GM18519 (cell line): ENCODE measurements around the gene CBX1.

ENCODE experiments used
- ATAC-seq: cut with Tn5 transposase; IDR thresholded peaks from one replicate; pipeline ENCODE4 v1.9.1; 2021; ENCODE audit warnings: mild to moderate bottlenecking, moderate library complexity; ENCODE audit not compliant: unreplicated experiment, low FRiP score

Gene CBX1

DNA sequence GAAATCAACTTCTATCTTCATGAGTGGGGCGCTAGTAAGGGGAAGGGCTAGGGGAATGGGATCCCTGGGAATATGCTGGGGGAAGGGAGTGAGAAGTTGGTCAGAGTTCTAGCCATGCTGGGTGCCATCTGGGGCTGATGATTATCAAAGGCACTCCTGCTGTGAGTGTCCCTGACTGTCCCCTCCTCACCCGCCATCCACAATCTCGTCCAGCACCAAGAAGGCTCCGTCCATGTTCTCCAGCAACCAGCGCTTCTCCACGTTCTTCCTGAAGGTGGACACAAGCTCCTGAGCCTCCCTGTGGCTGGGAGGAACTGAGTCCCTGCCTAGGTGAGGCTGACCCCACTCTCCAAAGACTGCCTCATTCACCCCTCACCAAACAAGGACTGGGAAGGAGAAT is 69.3 kb downstream of the CBX1 start:
- ATAC-seq: no peak

DNA sequence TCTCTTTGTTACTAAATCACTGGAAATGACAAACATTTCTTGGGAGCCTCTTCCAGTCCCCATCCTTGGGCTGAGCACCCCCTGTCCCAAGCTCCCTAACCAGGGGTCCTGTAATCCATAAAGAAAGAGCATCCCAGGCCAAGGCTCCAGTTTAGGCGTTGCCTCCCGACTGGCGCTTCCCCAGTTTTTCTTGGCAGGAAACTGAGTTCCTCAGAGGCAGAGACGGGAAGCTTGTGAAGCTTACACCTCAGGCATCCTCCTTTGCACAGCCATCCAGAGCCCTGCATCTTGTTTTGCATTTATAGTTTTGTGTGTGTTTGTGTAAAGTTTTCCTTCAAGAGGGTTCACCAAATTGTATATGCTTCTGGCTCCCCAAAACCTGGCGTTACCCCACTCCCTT is 70.7 kb downstream of the CBX1 start:
- no peak for ATAC-seq

DNA sequence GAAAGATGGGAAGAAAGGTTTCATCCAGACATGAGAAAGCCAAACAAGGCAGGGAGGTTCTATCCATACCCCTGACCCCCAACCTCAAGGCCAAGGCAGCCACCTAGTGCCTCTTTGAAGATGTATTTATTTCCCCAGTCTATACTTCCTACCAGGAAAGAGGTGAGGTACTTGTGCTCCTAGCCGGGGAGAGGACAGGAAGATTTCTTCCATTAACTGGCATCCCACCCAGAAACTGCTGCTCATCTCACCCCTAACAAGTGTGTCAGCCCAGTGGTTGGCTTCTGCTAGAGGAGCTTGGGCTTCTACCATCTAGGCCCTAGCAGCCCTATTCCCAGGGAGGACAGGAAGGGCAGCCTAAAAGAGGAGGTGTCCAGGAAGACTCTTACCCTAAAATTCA is 72.5 kb downstream of the CBX1 start:
- ATAC-seq: no peak

DNA sequence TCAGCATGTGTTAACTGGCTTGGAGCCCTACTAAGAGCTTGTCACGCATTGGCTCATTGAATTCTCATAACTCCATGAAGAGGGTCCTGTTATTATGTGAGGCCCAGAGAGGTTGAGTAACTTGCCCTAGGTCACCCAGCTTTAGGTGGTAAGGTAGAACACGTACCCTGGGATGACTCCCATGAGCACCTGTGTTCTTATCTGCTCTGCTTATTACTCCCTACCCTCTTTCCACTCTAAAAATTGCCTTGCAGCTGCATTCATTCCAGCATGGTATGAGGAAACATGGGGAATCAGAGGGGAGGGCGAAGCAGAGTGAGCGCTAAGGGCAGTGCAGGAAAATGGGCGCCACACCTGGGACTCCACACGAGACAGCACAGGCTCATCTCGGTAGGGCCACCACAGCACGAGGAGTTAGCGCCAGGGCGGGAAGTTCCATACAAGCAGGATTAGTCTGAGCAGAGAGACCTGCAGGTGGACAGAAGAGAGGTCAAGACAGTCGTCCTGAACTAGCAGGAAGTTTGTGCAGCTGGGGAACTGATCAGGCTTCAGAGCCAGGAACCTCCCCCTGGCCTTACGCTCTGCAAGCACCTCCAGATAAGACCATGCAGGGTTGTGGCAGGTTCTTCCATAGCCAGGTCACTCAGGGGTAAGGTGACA is 73.8 kb downstream of the CBX1 start:
- no peak for ATAC-seq

DNA sequence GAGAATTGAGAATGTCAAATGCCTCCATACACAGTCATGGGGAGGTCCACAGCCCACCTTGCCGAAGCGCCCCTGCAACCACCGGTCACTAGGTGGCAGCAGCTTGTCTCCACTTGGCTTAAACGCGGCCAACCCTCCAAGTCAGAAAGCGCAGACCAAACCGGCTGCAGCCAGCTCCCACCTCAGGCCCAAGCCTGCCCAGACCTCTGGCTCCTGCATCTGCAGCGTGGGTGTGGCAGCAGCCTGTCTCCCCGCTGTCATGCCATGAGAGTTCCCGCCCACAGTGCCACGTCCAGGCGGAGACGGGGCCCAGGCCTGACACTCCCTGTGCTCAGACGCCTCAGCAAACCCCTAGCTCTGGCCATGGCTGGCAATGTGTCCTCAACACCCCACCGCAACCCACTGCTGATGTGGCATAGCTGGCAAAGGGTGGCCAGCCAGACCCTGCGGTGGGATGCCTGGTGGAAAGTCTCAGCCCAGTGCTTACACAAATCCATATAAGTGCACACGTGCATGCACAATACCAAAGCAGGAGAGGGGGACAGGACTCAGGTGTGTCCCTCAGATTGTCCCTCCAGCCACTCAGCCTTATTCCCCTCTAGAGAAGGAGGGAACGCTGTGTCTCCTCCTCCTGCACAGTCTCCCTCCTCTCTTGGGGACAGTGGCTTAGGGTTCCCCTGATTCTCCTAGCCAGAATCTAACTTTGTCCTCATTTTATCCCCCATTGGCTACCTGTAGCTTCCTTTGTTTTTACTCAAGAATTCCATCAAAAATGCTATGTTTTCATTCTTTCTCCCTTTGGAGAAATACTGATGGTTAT is 74.6 kb downstream of the CBX1 start:
- peak; percentile 33 for ATAC-seq

DNA sequence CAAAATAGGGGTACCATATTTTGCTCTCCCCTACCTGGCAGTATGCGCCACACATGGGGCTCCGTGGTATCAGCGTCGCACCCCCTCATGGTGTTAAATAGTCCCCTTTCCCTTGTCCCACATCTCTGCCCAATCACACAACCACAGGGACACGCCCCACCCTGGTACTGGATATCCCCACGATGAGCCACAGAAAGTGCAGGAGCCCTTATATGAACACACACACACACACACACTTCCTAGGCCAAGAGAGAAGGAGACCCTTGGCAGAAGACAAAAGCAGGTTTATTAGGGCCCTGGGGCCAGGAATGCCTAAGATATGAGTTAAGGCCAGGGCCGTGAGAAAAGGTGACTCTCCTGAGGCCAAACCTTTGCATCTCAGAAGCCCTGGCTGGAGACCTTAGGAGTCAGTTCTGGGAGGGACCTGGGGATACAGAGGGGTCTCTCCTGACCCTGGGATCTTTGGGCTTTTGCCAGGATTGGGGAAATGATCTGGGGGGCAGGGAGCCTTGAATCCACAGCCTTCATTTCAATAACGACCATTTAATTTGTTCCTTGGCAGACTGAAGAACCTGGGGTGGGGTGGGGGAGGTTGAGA is 75.3 kb downstream of the CBX1 start:
- no peak for ATAC-seq

DNA sequence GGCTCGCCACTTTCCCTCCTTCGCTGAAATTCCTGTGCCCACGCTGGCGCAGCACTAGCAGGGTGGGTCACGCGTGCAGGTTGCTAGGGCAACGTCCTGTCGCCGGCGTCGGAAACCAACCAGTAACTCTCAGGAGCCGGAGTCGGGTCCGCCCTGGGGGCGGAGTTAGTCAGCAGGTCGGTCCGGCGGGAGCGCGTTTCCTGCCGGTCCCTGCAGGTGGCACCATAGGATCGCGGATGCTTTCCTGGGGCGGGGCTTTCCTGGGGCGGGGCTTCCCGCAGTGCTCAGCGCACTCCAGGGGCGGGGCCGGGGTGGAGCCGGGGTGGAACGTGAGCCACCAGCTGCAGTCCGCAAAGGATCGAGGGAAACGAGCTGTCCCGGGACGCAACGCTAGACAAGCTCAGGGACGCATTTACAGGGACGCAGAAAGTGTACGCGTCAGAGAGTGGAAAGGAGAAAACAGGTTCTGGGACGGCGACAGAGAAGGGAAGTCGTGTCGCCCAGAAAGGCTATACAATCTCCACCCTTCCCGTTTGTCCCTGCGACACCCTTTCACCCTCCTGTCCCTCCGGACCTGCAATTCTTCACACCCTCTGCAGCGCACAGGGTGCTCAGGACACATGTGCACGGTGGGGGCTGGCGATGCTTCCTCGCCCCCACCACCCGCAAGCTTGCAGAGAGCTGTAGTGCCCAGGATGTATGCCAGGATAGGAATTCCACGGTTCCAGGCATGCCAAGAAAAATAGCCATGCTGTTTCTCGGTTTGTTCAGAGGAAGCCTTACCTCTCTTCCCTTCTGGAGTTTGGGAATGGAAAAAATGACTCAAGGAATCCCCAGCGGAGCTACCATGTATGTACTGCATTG is 76.0 kb downstream of the CBX1 start:
- peak; percentile 70 for ATAC-seq

DNA sequence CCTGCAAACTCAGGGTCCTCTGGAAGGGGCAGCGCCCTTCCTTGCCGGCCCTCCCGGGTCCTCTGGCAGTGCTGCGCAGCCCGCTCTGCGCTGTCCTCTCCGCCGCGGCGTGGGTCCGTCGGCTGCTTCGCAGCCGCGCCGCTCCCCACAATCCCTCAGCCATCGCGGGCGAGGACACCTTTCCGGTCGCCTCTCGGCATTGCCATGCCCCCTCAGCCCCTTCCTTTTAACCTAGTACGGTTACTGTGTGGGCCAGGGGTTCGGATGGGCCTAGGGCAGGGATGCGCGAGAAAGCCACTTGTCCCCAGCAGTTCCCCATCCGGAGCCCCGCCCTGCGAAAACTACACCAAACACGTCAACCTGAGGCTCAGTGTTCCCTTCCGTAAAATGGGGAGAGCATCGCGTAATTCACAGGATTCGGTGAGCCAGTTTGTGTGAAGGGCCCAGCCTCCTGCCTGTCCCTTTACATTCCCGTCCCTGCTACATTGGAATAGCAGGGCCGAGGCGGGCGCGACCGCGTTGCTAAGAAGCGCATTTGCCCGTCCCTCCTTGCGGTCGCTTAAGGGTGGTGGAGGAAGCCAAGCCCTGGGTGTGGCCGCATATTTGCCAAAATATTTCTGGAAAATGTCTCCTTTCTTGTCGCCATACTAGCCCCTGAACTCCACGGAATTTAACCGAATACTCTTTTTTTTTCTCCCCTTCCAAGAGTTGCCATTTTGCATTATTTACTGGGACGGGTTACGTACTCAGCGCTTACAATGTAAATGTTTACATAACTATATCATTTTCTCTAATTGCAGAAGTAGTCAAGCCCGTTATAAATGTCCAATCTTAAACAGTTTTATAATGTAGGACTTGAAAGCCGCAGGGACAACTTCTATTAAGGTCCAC is 76.9 kb downstream of the CBX1 start:
- ATAC-seq: peak; percentile 10

DNA sequence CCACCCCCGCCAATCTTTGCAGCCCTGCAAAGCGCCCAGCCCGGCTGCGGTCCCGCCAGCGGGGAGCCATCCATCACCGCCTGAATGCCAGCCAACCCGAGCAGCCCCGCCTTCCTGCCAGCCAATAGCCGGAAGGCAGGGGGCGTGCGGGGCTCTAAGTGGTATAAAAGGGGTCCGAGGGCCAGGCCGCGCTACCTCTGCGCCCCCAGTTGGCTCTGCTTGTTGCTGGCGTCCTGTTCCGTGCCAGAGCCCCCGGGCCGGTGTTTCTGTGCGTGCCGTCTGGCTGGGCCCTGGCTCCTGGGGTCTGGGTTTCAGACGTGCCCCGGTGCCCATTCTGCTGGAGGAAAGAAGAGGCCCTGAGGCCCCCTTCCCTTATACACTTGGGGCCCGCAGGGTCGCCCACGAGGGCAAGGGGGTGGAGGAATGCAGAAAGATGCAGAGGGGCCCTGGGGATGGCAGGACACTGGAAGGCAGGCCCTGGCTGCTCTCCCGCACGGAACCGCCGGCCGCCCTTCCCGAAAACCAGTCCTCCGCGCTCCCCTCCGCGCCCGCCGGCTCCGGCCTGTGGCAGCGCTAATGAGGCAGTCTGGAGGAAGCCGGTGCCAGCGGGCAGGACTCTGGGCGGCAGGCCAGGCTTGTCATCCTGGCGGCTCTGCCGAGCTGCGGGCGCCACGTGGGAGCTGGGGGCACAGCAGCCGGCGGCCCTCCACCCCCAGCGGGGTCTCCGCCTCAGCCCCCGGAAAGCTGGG is 77.7 kb downstream of the CBX1 start:
- ATAC-seq: no peak

DNA sequence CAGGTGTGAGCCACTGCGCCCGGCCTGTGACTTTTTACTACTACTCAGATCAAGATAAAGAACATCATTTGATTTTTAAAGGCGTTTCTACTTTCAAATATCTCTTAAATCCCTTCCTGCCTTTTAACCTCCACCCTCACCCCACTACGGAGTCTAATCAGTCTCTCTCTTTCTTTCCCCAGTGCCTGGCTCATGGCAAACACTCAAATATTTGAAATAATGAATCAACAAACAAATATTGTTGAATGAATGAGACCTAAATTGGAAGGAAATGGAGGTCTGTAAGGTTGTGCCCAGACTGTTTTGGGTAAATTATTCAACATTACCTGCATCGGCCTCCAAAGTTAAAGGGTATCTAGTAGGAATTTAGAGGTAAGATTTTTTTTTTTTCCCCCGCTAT is 78.4 kb downstream of the CBX1 start:
- no peak for ATAC-seq

DNA sequence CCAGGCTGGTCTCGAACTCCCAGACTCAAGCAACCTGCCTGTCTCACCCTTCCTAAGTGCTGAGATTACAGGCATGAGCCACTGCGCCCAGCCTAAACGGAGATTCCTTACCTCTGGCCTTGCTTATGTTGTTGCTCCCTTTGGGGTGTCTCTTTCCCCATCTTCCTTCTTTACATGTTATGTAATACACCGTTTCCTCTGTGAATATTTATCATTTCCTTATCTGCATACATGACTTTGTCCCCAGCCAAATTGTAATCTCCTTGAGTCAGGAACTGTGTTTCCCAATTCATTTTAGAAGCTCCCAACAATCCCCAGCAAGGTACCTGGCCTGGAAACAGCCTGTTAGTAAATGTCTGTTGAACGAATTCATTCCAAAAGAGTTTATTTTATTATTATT is 79.3 kb downstream of the CBX1 start:
- ATAC-seq: no peak
